Colonic mucosa (tissue), 4 donors: ENCODE measurements around the gene PGM3. TPM values are rescaled to one million over a fixed set of nuclear protein-coding genes. Genes with fewer than 3 reads are reported as not detected.

Experiments used
- DNase-seq: peaks from one replicate; pipeline ENCODE4 v3.0.0-alpha.2; 2020
- H3K27ac ChIP-seq: fragments of 200-600 bp; one replicate; pipeline ENCODE4 v1.8.0; 2021
- H3K27me3 ChIP-seq: fragments of 200-600 bp; one replicate; pipeline ENCODE4 v1.8.0; 2021
- H3K36me3 ChIP-seq: fragments of 200-600 bp; one replicate; pipeline ENCODE4 v1.8.0; 2021
- H3K4me1 ChIP-seq: fragments of 200-600 bp; one replicate; pipeline ENCODE4 v1.8.0; 2021; ENCODE audit warnings: mild to moderate bottlenecking
- H3K4me3 ChIP-seq: fragments of 200-600 bp; one replicate; pipeline ENCODE4 v1.8.0; 2021
- H3K9ac ChIP-seq, 2 donors: one replicate each; pipeline ENCODE4 v1.7.0; 2013; ENCODE audit warnings: control low read depth in 2 of 2, low read depth in 2 of 2, low read length in 2 of 2
- H3K9me3 ChIP-seq: fragments of 200-600 bp; one replicate; pipeline ENCODE4 v1.8.0; 2021
- intact Hi-C: fragments of 100-400 bp; cut with DNase I; formaldehyde crosslinking; loops from one replicate; pipeline ENCODE4 v1.14.1; 2022
- total RNA-seq, 2 donors: library from RNA; stranded (reverse); fragmentation: NEBNext Ultra II Directional in 1 of 2; extraction: Animal tissue kit (Norgen Biotek cat#: 25700) in 1 of 2; gene quantifications; one replicate each; pipeline ENCODE4 v1.2.1, GENCODE V29; 2021
- TF ChIP-seq, protein P1 (sequence below): fragments of 200-600 bp; IDR thresholded peaks from one replicate; pipeline ENCODE4 v1.8.0; 2022; ENCODE audit warnings: antibody characterized with exemption, mild to moderate bottlenecking
- donor health status: healthy.
- donor health status: DM: no; HTN: no; CAD: no.
- donor health status: DM: no; HTN: no; CAD: no.

PGM3 gene
- total RNA-seq, 2 donors from 2014 or later, result 52.8 to 57.0 TPM

GRCh38 chr6:83167726-83168278 is 25.3 kb downstream of the PGM3 start:
- DNase-seq, result no peak
- Histone ChIP-seq H3K9me3 (no peaks in the 10 kb centered on the region), H3K36me3 (peaks cover 35% of the 10 kb centered on the region), H3K27me3 (no peaks in the 10 kb centered on the region), H3K4me3 (no peak overlapping the region), H3K9ac (no peak overlapping the region), H3K4me1 (no peaks in the 10 kb centered on the region), H3K27ac (no peak overlapping the region)
- intact Hi-C loops, result no loop called here
- TF ChIP-seq, protein P1, sequence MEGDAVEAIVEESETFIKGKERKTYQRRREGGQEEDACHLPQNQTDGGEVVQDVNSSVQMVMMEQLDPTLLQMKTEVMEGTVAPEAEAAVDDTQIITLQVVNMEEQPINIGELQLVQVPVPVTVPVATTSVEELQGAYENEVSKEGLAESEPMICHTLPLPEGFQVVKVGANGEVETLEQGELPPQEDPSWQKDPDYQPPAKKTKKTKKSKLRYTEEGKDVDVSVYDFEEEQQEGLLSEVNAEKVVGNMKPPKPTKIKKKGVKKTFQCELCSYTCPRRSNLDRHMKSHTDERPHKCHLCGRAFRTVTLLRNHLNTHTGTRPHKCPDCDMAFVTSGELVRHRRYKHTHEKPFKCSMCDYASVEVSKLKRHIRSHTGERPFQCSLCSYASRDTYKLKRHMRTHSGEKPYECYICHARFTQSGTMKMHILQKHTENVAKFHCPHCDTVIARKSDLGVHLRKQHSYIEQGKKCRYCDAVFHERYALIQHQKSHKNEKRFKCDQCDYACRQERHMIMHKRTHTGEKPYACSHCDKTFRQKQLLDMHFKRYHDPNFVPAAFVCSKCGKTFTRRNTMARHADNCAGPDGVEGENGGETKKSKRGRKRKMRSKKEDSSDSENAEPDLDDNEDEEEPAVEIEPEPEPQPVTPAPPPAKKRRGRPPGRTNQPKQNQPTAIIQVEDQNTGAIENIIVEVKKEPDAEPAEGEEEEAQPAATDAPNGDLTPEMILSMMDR, result no peak

DNA sequence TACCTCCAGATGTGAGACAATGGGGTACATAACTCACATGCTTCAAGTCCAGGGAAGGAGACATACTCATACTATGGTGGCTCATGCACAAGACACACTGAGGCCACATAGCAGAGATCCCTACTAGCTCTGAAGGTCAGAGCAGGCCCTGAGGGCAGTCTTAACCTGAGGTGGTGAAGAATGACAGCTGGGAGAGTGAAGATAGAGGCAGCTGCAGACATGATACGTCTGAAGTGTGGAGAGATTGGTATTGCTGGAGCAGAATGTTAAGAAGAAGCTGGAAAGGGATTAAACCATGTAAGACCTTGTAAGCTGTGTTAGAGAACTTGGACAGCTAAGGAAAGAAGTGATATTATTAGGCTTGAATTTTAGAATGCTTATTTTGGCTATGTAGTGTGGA is 32.9 kb downstream of the PGM3 start:
- H3K4me3 ChIP-seq, result no peak overlapping the region
- H3K27me3 ChIP-seq, result no peaks in the 10 kb centered on the region
- H3K36me3 ChIP-seq, result no peaks in the 10 kb centered on the region
- intact Hi-C loops, result no loop called here
- no peak overlapping the region for H3K27ac ChIP-seq
- no peak overlapping the region for H3K9ac ChIP-seq
- no peaks in the 10 kb centered on the region for H3K4me1 ChIP-seq
- TF ChIP-seq, protein P1, result no peak
- DNase-seq, result no peak
- no peaks in the 10 kb centered on the region for H3K9me3 ChIP-seq

DNA sequence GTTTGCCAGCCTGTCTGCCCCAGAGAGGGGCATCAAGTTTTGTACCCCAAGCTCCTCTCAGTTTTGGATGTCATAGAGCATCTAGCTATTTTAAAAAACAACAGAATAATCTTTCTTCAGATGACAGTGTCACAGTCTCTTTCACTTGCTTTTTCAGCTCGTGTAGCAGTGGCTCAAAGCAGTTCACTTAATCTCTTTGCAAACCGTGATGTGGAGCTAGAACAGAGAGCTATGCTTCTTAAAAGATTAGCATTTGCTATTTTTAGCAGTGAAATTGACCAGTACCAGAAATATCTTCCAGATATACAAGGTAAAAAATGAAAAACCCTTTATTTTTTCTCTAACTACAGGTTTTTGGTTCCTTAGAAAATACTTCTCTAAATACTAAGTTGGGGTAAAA is 37.3 kb downstream of the PGM3 start:
- no peak overlapping the region for H3K27ac ChIP-seq
- no peaks in the 10 kb centered on the region for H3K36me3 ChIP-seq
- H3K27me3 ChIP-seq, result no peaks in the 10 kb centered on the region

DNA sequence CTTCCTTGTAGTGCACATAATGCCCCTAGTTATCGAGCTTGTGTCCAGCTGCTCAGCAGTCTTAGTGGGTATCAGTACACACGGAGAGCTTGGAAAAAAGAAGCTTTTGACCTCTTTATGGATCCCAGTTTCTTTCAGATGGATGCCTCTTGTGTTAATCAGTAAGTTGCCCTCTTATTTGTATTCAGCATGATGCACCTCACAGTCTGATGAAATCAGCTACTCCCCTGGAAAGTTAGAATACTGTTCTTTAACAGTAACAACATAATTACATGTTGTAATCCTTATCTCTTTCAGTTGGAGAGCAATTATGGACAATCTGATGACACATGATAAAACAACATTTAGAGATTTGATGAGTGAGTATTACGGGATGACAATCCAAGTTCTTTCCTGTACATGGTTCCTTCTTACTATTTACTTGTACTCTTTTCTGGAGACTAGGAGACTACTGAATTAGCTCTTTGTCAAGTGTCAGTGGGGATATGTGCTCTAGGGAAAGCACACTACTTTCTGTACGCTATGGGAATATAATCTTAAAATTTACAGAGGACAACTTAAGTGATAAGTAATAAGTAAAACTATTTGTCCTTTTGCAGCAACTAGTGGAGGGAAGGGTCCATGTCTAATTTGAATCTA is 39.1 kb downstream of the PGM3 start:
- Histone ChIP-seq H3K9me3 (no peaks in the 10 kb centered on the region), H3K4me1 (no peaks in the 10 kb centered on the region), H3K27me3 (no peaks in the 10 kb centered on the region), H3K27ac (no peak overlapping the region), H3K4me3 (no peak overlapping the region), H3K9ac (no peak overlapping the region), H3K36me3 (no peaks in the 10 kb centered on the region)
- intact Hi-C loops, result no loop called here
- TF ChIP-seq, protein P1, result no peak
- no peak for DNase-seq

More for the DNA sequence above, 37.3 kb downstream of the PGM3 start:
- TF ChIP-seq, protein P1, result no peak
- Histone ChIP-seq H3K4me1 (no peaks in the 10 kb centered on the region), H3K9me3 (no peaks in the 10 kb centered on the region), H3K4me3 (no peak overlapping the region), H3K9ac (no peak overlapping the region)
- intact Hi-C loops, result no loop called here
- no peak for DNase-seq

GRCh38 chr6:83152913-83153312 is 40.2 kb downstream of the PGM3 start:
- Histone ChIP-seq H3K4me3 (no peak overlapping the region), H3K27me3 (no peaks in the 10 kb centered on the region), H3K9ac (no peak overlapping the region), H3K36me3 (no peaks in the 10 kb centered on the region), H3K4me1 (no peaks in the 10 kb centered on the region), H3K9me3 (no peaks in the 10 kb centered on the region), H3K27ac (no peak overlapping the region)
- DNase-seq, result no peak
- TF ChIP-seq, protein P1, result no peak
- intact Hi-C loops, result no loop called here
